Choroid plexus epithelial cell (primary cell): Measurements from ENCODE around the gene MDP1.
A peak's percentile ranks its signal among the peaks of the same experiment; 100 is the strongest.

Experiments used
- DNase-seq: peaks from one replicate; pipeline ENCODE4 v3.0.0-alpha.2; 2010; ENCODE audit warnings: low read depth
- H3K4me3 ChIP-seq: 2 replicates; pipeline ENCODE4 v1.5.1; 2011; ENCODE audit warnings: low read depth, mild to moderate bottlenecking, control low read depth, low read length, moderate library complexity
- CTCF ChIP-seq: conservative IDR thresholded peaks from 2 replicates; pipeline ENCODE4 v1.5.1; 2011; ENCODE audit warnings: low read depth, mild to moderate bottlenecking, control low read depth, inconsistent platforms, low read length, moderate library complexity

Gene MDP1

GRCh38 chr14:24215495-24216344 lies at the start of gene MDP1:
Gene MDP1 (minus strand): TSS chr14:24216066. CDS start chr14:24215955, 111 bp downstream.
- peak within 1 kb of the TSS; percentile 84 for H3K4me3 ChIP-seq
- peak; percentile 85 for DNase-seq
- TF ChIP-seq CTCF, result peak; percentile 46

GRCh38 chr14:24264298-24264697 lies 48.4 kb upstream of the MDP1 start:
- TF ChIP-seq CTCF, result no peak
- no peak overlapping the region for H3K4me3 ChIP-seq
- DNase-seq, result no peak

GRCh38 chr14:24263848-24264247 lies 48.0 kb upstream of the MDP1 start:
- TF ChIP-seq CTCF, result no peak
- no peak for DNase-seq
- H3K4me3 ChIP-seq, result no peak overlapping the region

GRCh38 chr14:24262821-24263733 lies 47.2 kb upstream of the MDP1 start, which contains the start of gene TGM1:
Gene TGM1 (minus strand): TSS chr14:24263177. CDS start chr14:24262352, 825 bp downstream.
- H3K4me3 ChIP-seq, result no peak within 1 kb of the TSS
- no peak for TF ChIP-seq CTCF
- DNase-seq, result no peak

GRCh38 chr14:24261969-24262327 lies 46.1 kb upstream of the MDP1 start:
- TF ChIP-seq CTCF, result no peak
- no peak for DNase-seq
- no peak overlapping the region for H3K4me3 ChIP-seq

- DNase-seq, result no peak
- H3K4me3 ChIP-seq, result no peak overlapping the region
- TF ChIP-seq CTCF, result no peak
These were observed 45.5 kb upstream of the MDP1 start for GRCh38 chr14:24261256-24261968.
